ENCODE results near the gene AUTS2.
A peak's percentile ranks its signal among the peaks of the same experiment; 100 is the strongest.

Gene AUTS2

GRCh38 chr7:70620333-70621055 lies 1022.2 kb downstream of the AUTS2 start:
- Mint-ChIP-seq H3K36me3 (ENCODE audit: low read depth) (peaks cover 11% of the 10 kb centered on the region), H3K4me1 (peaks cover 37% of the 10 kb centered on the region)
- TF ChIP-seq CTCF (IDR thresholded peaks at IDR 0.05; ENCODE audit: unreplicated experiment in 3 of 3), result no peak

GRCh38 chr7:70621954-70622600 lies 1023.8 kb downstream of the AUTS2 start:
- Mint-ChIP-seq H3K36me3 (ENCODE audit: low read depth) (peaks cover 12% of the 10 kb centered on the region), H3K27me3 (ENCODE audit: low read depth) (peaks cover 72% of the 10 kb centered on the region)

More at GRCh38 chr7:70620333-70621055, 1022.2 kb downstream of the AUTS2 start:
- no peak overlapping the region for H3K4me3 Mint-ChIP-seq
- H3K9me3 Mint-ChIP-seq, result peaks cover 3% of the 10 kb centered on the region
- no peak overlapping the region for H3K27ac Mint-ChIP-seq
- H3K27me3 Mint-ChIP-seq (ENCODE audit: low read depth), result peaks cover 71% of the 10 kb centered on the region

GRCh38 chr7:70622936-70623335 lies 1024.7 kb downstream of the AUTS2 start:
- peaks cover 74% of the 10 kb centered on the region for H3K27me3 Mint-ChIP-seq (ENCODE audit: low read depth)

More at GRCh38 chr7:70621954-70622600, 1023.8 kb downstream of the AUTS2 start:
- Mint-ChIP-seq H3K9me3 (peaks cover 3% of the 10 kb centered on the region), H3K4me1 (peaks cover 32% of the 10 kb centered on the region), H3K4me3 (no peak overlapping the region), H3K27ac (peak overlapping the region in 2 of 3 experiments; percentile 15 to 74)
- TF ChIP-seq CTCF (IDR thresholded peaks at IDR 0.05; ENCODE audit: unreplicated experiment in 3 of 3), result no peak

GRCh38 chr7:70624500-70625103 lies 1026.3 kb downstream of the AUTS2 start:
- no peak overlapping the region for H3K4me3 Mint-ChIP-seq
- H3K36me3 Mint-ChIP-seq (ENCODE audit: low read depth), result peaks cover 20% of the 10 kb centered on the region
- peaks cover 33% of the 10 kb centered on the region for H3K4me1 Mint-ChIP-seq
- peaks cover 3% of the 10 kb centered on the region for H3K9me3 Mint-ChIP-seq
- H3K27ac Mint-ChIP-seq, result no peak overlapping the region
- TF ChIP-seq CTCF (IDR thresholded peaks at IDR 0.05; ENCODE audit: unreplicated experiment in 3 of 3), result no peak
- H3K27me3 Mint-ChIP-seq (ENCODE audit: low read depth), result peaks cover 65% of the 10 kb centered on the region

More at GRCh38 chr7:70622936-70623335, 1024.7 kb downstream of the AUTS2 start:
- H3K9me3 Mint-ChIP-seq, result peaks cover 3% of the 10 kb centered on the region
- no peak for TF ChIP-seq CTCF (IDR thresholded peaks at IDR 0.05; ENCODE audit: unreplicated experiment in 3 of 3)
- peaks cover 32% of the 10 kb centered on the region for H3K4me1 Mint-ChIP-seq
- H3K27ac Mint-ChIP-seq, result no peak overlapping the region
- no peak overlapping the region for H3K4me3 Mint-ChIP-seq
- H3K36me3 Mint-ChIP-seq (ENCODE audit: low read depth), result peaks cover 20% of the 10 kb centered on the region

- Mint-ChIP-seq H3K4me3 (no peak overlapping the region), H3K9me3 (no peaks in the 10 kb centered on the region), H3K27ac (no peak overlapping the region), H3K36me3 (ENCODE audit: low read depth) (peaks cover 20% of the 10 kb centered on the region), H3K4me1 (peaks cover 43% of the 10 kb centered on the region), H3K27me3 (ENCODE audit: low read depth) (peaks cover 66% of the 10 kb centered on the region)
- no peak for TF ChIP-seq CTCF (IDR thresholded peaks at IDR 0.05; ENCODE audit: unreplicated experiment in 3 of 3)
These were observed 1029.2 kb downstream of the AUTS2 start for GRCh38 chr7:70627461-70627860.
